GM19240 (cell line): ENCODE results near the gene PLP2.
A peak's percentile ranks its signal among the peaks of the same experiment; 100 is the strongest.
"Not testable (repeated sequence)": the region's sequence is repeated elsewhere in the genome, so short reads cannot be mapped to it uniquely, and the experiment has no call there.

Experiments used
- DNase-seq: peaks from one replicate; pipeline ENCODE4 v3.0.0; 2011; ENCODE audit warnings: low spot score; ENCODE audit not compliant: insufficient read length

The PLP2 gene, protein sequence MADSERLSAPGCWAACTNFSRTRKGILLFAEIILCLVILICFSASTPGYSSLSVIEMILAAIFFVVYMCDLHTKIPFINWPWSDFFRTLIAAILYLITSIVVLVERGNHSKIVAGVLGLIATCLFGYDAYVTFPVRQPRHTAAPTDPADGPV

DNA sequence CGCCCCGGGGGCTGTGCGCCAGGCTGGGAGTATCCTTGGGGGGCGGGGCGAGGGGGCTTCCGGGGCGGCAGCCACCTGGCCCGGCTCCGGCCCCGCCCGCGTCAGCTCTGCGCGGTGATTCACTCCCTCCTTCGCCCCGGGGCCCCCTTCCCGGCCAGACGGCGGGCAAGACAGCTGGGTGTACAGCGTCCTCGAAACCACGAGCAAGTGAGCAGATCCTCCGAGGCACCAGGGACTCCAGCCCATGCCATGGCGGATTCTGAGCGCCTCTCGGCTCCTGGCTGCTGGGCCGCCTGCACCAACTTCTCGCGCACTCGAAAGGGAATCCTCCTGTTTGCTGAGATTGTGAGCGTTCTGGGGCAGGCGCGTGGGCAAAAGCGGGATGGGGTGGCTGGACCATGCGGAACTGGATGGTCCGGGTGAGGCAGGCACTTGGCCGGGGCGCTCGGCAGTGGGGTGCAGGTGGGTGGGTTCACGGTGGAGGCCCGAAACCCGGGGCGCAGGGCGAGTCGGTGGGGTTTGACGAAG lies at the start of gene PLP2:
PLP2 (plus strand) TSS at position 147 of the 528 bp plus-strand sequence; CDS start at position 250, 103 bp downstream.
- no peak for DNase-seq

DNA sequence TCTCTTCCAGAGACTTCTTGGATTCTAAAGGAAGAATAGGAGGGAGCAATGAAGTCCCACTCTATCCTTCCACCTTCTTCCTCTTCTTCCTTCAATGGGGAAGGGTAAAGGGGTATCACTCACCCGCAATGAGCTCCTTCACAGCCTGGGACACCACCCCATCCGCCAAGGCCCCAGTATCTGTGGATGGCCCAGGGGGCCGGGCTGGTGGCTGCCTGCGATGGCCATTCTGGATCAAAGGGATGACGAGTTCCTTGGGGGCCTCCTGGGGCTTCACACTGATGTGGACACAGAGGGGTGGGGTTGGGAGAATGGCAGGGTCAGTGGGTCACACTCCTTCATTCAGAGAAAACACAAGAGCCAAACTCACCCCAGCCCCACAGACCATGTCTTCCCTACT lies 49.2 kb upstream of the PLP2 start:
- DNase-seq = no peak

DNA sequence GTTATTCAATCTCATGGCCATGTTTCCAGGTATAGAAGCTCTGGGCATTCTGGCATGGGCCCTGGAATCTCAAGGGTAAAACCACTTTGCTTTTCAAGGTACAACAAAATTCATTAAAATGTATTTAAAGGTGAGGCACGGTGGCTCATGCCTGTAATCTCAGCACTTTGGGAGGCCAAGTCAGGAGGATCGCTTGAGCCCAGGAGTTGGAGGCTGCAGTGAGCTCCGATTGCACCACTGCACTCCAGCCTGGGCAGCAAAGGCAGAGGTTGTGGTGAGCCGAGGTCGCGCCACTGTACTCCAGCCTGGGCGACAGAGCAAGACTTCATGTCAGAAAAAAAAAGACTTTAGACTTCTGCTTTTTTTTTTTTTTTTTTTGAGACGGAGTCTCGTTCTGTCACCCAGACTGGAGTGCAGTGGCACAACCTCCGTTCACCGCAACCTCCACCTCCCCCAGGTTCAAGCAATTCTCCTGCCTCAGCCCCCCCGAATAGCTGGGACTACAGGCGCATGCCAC lies 43.9 kb upstream of the PLP2 start:
- not testable (repeated sequence) for DNase-seq

DNA sequence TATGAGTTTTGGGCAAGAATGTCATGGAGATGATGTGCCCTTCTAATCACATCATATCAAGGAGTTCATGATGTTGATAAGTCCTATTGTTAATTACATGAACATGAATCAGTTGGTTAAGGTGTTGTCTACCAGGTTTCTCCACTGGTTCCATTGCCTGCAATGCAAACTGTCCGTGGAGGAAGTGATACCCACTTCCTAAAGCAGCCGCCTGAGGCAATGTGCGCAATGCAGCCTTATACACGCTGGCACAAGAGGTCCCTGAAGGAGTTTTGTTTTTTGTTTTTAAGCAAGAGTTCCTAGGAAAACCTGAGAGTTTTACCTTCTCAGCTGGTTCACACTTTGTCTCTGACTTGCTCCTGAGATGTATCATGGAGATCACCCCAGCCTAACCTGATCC lies 42.3 kb upstream of the PLP2 start:
- no peak for DNase-seq

DNA sequence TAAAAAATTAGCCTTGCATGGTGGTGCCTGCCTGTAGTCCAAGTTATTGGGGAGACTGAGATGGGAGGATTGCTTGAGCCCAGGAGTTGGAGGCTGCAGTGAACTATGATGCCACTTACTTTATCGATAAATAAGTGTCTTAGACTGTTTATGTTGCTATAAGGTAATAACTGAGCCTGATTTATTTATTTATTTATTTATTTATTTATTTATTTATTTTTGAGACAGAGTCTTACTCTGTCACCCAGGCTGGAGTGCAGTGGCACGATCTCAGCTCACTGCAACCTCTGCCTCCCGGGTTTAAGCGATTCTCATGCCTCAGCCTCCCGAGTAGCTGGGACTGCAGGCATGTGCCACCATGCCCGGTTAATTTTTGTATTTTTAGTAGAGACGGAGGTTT lies 39.4 kb upstream of the PLP2 start:
- DNase-seq = not testable (repeated sequence)

DNA sequence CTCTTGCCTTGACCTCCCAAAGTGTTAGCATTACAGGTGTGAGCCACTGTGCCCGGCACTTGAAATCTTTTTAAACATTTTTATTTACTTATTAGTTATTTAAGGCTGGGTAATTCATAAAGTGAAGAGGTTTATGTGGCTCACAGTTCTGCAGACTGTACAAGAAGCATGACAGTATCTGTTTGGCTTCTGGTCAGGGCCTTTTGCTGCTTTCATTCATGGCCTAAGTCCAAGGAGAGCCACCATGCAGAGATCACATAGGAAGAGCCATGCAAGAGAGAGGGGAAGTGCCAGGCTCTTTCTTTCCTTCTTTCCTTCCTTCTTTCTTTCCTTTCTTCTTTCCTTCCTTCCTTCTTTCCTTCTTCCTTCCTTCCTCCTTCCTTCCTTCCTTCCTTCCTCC lies 37.9 kb upstream of the PLP2 start:
- no peak for DNase-seq

DNA sequence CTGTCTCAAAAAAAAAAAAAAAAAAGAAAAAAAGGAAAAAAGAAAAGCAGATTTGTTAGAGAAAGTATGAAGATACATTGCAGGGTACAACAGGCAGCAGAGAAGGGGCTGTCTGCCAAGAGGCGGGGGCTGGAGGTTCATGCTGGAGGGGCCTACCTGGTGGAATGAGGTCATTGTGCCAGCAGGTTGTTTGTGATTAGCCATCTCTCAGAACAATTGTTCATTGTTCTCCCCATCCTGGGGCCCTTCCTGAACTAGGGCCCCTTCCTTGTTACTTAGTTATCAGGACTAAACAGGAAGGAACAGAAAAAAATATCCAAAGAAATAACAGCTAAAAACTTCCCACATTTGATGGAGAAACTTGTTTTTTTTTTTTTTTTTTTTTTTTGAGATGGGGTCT lies 34.2 kb upstream of the PLP2 start:
- no peak for DNase-seq

DNA sequence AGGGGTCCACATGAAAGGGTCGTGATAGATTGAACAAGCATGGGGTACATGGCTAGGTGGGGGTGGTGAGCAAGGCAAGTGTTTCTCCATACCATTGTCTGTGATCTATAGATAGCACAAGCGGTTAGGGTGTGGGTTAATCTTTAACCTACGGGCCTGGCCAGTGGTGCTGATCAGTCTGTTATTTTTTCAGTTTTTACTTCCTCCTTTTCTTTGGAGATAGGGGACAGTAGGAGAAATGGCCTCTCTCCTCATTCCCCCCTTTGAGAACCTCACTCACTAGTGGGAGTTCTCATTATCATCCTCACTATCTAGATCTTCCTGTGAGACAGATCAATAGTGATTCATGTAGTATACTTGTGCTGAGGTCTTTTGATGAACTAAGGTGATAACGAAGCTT lies 32.0 kb upstream of the PLP2 start:
- DNase-seq = no peak

DNA sequence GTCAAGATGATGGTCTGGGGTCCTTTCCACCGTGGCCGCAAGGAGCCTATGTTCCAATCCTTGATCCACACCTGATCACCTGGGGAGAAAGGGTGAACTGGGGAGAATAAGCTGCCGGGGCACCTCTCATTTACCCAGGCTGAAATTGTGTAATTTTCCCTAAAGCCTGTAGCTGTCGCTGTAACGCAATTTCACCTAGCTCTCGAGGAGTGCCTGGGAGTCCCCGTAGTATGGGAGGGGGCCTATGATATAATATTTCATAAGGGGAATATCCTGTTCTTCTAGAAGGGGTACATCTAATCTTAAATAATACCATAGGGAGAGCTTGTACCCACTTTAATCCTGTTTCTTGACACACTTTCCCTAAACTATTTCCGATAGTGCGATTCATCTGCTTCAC lies 29.4 kb upstream of the PLP2 start:
- not testable (repeated sequence) for DNase-seq

DNA sequence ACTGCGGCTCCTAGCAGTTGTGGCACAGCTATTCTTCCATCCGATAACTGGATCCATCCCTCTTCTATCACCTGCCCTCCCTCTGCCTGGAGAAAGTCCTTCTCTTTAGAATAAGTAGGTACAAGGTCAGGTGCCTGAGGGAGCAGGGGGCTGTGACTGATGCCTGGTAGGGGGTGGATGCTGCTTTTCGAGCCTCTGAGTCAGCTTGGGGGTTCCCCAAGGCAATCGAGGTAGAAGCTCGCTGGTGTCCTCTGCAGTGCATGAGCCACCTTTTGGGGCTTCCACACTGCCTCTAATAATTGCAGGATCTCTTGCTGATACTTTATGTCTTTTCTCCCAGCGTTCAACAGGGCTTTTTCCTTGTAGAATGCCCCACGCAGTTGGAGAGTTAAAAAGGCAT lies 28.5 kb upstream of the PLP2 start:
- not testable (repeated sequence) for DNase-seq

DNA sequence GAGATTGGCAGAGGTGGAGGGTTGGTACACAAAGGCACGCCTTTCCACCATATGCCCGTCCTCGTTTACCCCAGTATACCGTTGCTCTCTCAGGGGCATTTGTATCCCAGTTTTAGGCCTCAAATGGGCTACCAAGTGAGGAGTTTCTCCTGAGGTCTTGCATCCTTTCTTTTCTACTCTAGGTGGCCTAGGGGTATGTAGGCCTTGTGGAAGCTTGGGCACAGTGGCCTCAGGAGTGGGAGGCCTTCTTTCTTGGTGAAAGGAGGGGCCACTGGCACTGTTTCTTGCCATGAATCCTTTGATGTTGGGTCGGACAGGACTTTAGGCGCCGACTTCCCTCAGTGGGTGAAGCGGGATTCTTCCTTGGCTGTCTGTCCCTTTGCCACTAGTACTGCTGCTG lies 24.4 kb upstream of the PLP2 start:
- DNase-seq = no peak

DNA sequence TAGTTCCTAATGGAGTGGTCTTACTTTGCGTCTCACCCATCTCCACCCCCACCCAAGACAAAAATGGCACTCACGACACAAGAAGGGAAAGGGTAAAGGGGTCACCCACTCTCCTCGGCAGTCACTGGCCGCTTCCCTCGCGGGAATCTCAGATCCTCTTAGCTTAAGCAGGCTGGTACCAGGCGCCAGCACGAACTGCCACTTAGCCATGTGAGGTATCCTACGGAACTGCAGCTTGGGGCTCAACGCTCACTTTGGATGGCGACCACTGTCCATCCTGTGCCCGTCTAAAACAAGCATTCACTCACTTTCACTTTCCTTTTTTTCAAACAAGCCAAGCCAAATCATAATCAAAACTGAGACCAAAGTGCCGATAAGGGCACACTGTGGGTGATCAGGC lies 23.8 kb upstream of the PLP2 start:
- DNase-seq = no peak

DNA sequence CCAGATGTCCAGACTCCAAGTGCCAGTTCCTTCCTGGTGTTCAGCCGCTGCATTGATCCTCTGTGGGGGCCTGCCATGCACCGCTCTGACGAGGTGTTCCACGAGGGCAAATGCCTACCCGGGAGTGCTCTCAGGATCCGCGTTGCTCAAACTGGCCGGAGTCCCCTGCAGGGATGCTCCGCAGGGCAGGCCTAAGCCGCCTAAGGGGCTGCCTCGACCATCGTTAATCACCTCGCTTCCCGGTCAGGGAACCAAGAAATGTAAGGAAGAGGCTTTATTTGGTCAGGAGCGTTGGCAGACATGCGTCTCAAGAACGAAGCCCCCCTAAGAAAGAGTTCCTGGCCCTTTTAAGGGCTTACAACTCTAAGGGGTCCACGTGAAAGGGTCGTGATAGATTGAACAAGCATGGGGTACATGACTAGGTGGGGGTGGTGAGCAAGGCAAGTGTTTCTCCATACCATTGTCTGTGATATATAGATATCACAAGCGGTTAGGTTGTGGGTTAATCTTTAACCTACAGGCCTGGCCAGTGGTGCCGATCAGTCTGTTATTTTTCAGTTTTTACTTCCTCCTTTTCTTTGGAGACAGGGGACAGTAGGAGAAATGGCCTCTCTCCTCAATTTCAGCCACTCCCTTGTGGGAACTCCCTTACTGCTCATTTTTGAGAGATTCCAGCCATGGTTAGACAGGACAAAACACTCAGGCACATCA lies 23.2 kb upstream of the PLP2 start:
- not testable (repeated sequence) for DNase-seq

DNA sequence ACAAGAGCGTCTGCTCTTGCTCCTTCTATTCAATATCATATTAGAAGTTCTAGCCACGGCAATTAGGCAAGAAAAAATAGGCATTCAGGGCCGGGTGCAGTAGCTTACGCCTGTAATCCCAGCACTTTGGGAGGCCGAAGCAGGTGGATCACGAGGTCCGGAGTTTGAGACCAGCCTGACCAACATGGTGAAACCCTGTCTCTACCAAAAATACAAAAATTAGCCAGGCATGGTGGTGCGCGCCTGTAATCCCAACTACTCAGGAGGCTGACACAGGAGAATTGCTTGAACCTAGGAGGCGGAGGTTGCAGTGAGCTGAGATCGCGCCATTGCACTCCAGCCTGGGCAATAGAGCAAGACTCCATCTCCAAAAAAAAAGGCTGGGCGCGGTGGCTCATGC lies 22.4 kb upstream of the PLP2 start:
- not testable (repeated sequence) for DNase-seq

DNA sequence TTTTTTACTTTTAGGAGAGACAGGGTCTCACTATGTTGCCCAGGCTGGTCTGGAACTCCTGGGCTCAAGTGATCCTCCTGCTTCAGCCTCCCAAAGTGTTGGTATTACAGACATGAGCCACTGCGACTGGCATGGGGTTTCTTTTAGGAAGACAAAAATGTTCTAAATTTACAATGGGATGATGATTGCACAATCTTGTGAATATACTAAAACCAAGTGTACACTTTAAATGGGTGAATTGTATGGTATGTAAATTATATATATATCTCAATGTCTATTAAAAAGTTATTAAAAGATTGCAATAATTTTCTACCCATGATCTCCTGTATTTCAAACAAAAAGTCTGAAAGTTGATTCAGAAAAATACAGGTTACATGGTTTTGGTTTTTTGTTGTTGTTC lies 18.2 kb upstream of the PLP2 start:
- DNase-seq = no peak

DNA sequence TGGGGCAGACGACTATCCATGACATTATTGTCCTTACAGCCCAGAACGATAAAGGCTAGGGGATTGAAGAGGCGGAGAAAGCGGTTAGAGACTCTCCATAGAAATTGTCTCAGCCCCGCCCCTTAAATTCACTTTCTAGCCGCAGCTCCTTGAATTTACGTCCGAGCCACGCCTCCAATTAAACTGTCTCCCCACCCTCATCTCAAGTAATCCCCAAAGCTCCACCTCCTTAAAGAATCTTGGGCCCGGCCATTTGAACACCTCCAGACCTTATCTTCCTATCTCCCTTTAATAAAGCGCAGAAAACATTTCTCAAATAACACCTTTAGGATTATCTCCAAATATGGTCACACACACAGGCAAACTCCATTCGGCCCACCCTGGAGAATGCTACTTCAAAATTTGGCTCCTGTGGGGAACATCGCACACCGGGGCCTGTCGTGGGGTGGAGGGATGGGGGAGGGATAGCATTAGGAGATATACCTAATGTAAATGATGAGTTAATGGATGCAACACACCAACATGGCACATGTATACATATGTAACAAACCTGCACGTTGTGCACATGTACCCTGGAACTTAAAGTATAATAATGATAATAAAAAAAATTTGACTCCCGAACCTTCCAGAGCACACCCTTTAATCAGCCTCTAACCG lies 16.3 kb upstream of the PLP2 start:
- DNase-seq = no peak

DNA sequence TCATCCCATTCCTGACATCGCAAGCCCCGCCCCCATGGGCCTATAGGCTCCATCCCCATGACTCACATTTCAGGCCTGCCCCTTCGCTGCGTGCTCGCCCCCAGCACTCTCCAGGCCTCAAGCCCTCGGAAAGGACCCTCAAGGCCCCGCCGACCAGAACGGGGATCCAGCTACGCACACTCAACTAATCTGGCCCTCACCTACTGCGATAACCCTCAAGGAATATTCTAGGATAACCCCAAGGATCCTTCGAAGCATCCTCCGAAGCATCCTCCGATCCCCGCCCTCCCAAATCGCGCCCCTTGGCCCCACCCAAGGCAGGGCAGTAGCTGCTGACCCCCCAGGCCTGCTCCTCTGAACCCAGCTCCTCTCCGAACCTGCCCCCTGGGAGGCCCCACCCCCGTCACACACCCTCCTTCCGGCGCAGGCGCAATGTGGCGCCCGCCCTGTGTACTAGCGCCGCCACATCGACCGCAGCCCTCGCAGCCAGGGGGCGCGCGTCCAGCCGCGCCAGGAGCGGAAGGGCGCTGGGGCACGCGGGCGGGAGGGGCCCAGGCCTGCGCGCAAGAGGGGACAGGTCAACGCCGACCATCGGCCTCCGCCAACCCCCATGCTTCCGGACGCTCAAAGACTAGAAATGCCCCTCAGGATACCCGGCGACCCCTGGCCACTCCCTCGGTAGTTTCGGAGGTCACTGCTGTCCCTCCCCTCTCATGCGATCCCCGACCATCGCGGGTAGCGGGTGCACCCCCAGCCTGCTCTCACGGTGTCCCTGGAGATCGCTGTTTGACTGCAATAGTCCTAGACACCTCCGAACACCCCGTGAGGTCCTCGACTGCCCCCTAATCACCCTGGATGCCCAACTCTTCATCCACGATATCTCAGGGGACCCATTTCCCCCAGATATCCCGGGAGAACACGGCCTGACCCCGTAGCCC lies 15.5 kb upstream of the PLP2 start:
- peak; percentile 70 for DNase-seq

DNA sequence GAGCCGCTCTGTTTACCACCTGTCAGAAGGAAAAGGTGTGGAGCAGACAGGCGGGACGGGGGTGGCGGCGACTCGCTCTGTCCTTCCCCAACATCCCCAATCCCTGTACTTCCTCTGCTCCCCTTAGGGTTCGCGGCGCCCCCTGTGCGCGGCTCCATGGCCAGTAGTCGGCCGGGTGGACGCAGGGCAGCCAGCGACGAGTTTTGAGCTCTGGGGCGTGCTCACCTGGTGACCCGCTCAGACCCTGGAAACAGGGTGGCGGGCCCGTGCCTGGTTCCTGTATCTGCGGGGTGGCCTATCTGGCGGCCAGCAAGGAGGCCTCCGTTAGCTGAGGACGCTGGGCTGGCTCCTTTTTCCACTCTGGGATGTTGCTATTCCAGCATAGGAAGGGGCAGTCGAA lies 14.5 kb upstream of the PLP2 start:
- no peak for DNase-seq

DNA sequence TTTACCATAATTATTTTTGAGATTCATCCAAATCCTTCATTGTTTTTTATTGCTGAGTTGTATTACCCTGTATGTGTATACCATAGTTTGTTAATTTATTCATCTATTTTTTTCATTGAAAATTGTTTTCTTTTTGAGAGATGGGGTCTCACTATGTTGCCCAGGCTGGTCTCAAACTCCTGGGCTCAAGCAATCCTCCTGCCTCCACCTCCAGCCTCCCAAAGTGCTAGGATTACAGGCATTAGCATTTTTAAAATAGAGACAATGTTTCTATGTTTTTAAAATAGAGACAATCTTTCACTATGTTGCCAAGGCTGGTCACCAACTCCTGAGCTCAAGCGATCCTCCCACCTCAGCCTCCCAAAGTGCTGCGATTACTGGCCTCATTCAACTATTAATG lies 10.8 kb upstream of the PLP2 start:
- no peak for DNase-seq

DNA sequence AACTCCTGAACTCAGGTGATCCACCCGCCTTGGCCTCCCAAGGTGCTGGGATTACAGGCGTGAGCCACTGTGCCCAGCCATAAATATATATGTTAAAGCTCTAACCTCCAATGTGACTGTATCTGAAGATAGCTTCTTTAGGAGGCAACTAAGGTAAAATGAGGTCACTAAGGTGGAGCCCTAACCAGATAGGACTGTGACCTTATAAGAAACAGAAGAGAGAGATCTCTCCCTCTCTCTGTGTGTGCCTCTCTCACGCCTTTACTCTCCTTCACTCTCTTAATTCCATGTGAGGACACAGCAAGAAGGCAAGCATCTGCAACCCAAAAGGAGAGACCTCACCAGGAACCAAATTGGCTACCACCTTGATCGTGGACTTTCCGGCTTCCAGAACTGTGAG lies 10.1 kb upstream of the PLP2 start:
- no peak for DNase-seq

DNA sequence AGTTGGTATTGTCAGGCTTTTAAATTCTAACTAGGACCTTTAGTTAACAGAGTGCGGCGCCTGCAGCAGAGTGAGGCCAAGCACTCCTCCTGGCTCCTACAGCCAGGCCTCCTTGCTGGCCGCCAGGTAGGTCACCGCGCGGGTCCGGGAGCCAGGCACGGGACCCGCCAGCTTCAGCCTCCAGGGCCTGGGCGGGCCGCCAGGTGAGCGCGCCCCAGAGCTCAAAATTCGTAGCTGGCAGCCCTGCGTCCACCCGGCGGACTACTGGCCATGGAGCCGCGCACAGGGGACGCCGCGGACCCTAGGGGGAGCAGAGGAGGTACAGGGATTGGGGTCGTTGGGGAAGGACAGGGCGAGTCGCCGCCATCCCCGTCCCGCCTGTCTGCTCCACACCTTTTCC lies 9.1 kb upstream of the PLP2 start, which contains the start of gene MAGIX:
MAGIX (plus strand) TSS at position 139 of the 400 bp plus-strand sequence; CDS start at position 271, 132 bp downstream.
- no peak for DNase-seq
